ENCODE results near the gene CKAP4.
"Not testable (repeated sequence)": the region's sequence is repeated elsewhere in the genome, so short reads cannot be mapped to it uniquely, and the experiment has no call there.

Gene CKAP4

GRCh38 chr12:106247674-106248311 is at the start of gene CKAP4:
CKAP4 (minus strand) TSS chr12:106248020; CDS start chr12:106247851, 169 bp downstream.
- peak; percentile 70 for DNase-seq (ENCODE audit: low spot score)

DNA sequence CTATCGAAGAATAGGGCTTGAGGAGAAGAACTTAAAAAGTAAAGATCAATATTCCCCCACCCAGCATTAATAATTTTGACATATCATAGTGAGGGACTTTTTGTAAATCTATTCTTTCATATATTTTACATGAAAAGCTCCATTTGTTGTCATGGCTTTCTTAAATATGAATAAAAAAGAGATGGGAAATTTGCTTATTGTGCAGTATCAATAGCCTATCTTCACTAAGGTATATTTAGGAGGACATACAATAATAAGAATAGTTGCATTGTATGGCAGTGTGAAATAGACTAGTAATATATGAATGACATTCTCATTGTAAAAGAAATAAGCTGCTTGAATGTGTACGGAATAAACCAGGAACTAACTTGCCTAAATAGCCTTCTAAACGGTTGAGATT is 49.3 kb upstream of the CKAP4 start:
- DNase-seq (ENCODE audit: low spot score) = no peak

DNA sequence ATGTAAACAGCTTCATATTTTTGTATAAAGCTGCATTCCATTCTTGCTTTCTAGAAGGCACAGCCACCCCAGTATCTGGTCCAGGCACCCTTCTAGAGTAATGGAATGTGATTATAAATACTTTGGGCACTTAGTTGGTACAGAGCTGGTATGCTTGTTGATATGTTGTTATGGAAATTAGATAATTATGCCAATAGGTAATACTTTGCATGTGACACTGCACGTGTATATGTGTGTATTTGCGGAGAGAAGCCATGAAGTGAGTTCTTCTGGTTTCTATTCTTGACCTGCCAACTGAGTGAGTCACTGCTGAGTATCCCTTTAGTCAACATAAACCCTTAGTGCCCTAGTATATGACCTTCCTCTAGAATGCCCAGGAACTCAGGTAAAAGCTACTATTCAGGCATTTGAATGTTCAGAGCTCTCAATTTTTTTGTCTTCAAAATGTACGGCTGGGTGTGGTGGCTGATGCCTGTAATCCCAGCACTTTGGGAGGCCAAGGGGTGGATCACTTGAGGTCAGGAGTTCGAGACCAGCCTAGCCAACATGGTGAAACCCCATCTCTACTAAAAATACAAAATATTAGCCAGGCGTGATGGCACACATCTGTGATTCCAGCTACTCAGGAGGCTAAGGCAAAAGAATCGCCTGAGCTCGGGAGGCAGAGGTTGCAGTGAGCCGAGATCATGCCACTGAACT is 48.5 kb upstream of the CKAP4 start:
- no peak for DNase-seq (ENCODE audit: low spot score)

DNA sequence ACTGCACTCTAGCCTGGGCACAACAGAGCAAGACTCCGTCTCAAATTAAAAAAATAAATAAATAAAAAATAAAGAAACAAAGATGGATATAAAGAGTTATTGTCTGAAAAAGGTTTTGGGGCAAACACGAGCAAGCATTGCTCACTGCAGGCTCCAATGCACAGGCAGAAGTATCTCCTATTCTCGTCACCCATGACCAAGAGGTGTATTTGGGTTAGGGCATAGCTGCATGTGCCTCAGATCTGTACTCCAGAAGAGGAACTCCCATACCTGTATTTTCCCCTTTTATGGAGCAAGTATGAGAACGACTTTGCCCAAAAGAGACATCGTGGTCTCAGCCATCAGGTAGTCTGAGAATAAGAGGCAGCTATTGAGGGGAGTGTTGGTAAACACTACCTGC is 44.5 kb upstream of the CKAP4 start:
- DNase-seq (ENCODE audit: low spot score) = no peak

- DNase-seq (ENCODE audit: low spot score) = no peak
Observed at GRCh38 chr12:106291342-106291741, 43.5 kb upstream of the CKAP4 start.

GRCh38 chr12:106290666-106291065 is 42.8 kb upstream of the CKAP4 start:
- DNase-seq (ENCODE audit: low spot score) = no peak

- DNase-seq (ENCODE audit: low spot score) = no peak
Observed at GRCh38 chr12:106289196-106289681, 41.4 kb upstream of the CKAP4 start.

GRCh38 chr12:106288494-106289195 is 40.8 kb upstream of the CKAP4 start:
- peak; percentile 57 for DNase-seq (ENCODE audit: low spot score)

GRCh38 chr12:106288101-106288493 is 40.3 kb upstream of the CKAP4 start:
- no peak for DNase-seq (ENCODE audit: low spot score)

GRCh38 chr12:106287364-106287763 is 39.5 kb upstream of the CKAP4 start:
- no peak for DNase-seq (ENCODE audit: low spot score)

DNA sequence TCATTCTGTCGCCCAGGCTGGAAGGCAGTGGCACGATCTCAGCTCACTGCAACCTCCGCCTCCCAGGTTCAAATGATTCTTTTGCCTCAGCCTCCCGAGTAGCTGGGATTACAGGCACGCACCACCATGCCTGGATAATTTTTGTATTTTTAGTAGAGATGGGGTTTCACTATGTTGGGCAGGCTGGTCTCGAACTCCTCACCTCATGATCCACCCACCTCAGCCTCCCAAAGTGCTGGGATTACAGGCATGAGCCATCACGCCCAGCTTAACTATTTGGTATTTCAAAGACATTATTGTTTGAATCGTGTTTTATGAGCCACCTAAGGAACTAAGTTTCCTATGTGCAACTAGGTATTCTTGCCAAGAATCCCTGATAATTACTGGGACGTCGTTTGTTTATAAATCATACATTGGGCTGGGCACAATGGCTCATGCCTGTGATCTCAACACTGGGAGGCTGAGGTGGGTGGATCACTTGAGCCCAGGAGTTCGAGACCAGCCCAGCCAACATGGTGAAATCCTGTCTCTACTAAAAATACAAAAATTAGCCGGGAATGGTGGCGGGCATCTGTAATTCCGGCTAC is 38.8 kb upstream of the CKAP4 start:
- not testable (repeated sequence) for DNase-seq (ENCODE audit: low spot score)

GRCh38 chr12:106285982-106286381 is 38.2 kb upstream of the CKAP4 start:
- no peak for DNase-seq (ENCODE audit: low spot score)

DNA sequence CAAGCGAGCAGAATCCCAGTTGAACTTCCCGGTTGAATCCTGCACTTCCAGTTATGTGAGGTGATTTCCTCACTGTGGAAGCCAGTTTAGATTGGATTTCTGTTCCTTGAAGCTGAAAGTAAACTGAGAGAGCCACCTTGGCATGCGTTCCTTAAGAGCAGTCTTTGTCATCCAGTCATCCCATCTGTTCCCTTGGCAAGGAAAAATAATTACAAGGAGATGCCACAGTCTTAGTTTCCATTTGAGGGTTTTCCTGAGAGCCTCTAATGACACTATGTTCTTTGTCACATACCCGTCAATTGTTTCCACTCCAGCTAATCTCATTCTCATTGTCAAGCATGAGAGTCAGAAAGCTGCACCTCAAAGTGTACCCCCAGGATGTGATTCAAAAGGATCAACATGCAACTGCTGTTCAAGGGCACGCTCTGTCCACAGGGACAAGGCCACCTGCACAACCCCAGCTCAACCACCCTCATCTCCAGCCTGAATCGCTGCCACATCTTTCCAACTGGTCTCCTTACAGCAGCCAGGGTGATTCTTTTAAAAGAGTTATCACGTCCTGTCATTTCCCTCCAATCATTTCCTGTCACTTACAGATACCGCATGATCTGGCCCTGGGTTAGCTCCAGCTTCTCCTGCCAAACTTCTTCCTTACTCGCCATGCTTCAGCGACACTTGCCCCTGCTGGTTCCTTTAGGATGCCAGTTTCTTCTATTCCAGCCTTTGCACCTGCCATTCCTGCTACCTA is 36.7 kb upstream of the CKAP4 start:
- peak; percentile 24 for DNase-seq (ENCODE audit: low spot score)

DNA sequence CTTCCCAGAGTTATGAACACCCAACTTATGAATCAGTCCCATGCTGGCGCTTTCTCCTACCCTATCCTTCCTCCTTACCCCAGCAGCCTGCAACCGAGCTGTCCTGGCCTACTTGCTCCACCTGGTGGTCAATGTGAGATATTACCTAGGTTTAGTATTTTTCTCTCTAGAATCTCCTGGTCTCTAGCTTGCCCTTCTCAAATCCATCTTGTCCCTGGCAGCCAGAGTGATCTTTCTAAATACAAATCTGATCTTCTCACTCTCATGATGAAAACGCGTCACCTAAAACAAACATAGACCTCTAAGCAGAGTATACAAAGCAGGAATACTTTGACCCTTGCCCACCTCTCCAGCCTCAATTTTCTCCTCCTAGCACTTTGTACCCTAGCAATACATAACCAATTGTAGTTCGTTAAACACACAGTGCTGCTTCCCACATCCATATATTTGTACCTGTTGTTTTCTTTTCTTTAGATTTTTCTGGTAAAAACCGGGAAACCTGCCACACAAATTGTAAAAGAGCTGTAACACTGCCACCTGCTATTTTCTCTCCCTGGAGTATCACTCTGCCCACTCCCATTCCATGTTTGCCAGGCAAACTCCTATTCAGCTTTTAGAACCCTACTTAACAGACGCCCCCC is 34.8 kb upstream of the CKAP4 start:
- peak; percentile 34 for DNase-seq (ENCODE audit: low spot score)

DNA sequence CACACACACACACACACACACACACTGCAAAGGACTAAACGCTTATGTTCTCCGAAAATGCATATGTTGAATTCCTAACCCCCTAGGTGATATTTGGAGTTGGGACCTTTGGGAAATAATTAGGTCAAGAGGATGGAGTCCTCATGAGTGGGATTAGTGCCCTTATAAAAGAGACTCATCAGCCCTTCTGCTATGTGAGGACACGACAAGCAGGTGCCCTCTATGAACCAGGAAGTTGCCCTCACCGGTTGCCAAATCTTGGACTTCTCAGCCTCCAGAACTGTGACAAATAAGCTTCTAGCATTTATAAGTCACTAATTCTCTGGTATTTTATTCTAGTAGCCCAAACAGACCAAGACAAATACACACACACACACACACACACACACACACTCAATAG is 34.0 kb upstream of the CKAP4 start:
- DNase-seq (ENCODE audit: low spot score) = no peak

DNA sequence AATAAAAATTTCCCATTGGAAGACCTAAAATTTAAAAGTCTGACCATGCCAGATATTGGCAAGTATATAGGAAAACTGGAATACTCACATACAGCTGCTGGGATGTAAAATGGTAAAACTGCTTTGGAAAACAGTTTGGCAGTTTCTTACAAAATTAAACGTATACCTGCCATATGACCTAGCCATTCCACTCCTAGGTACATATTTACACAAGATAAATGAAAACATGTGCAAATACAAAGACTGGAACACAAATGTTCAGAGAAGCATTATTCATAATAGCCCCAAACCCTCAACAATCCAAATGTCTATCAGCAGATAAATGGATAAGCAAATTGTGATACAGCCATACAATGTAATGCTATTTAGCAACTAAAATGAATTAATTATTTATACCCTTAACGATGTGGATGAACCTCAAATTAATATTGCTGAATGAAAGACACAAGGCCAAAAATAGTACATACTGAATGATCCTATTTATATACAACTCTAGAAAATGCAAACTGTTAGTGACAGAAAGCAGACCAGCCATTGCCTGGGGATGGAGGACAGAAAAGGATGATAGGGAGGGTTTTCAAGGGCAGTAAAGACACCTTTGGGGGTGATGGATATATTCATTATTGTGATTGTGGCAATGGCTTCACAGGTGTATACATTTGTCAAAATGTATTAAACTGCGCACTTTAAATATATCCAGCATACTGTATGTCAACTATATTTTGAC is 33.4 kb upstream of the CKAP4 start:
- no peak for DNase-seq (ENCODE audit: low spot score)

DNA sequence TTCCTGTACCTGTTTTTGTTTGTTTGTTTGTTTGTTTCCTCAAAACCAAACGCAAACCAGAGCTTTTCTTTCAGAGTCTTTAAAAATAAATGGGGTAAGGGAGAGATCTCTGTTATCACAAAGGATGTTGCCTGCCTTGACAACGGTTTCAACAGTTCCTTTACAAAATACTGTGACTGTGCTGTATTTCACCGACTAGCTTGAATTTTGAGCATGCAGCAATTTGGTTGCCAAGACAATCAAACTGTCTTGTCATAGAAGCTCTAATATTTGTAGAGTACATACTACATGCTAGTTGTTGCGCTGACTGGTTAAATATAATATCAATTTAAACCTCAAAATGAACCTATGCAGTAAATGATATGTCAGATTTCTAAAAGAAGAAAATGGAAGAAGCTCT is 32.3 kb upstream of the CKAP4 start:
- peak; percentile 30 for DNase-seq (ENCODE audit: low spot score)

GRCh38 chr12:106276032-106276740 is 28.4 kb upstream of the CKAP4 start:
- no peak for DNase-seq (ENCODE audit: low spot score)

DNA sequence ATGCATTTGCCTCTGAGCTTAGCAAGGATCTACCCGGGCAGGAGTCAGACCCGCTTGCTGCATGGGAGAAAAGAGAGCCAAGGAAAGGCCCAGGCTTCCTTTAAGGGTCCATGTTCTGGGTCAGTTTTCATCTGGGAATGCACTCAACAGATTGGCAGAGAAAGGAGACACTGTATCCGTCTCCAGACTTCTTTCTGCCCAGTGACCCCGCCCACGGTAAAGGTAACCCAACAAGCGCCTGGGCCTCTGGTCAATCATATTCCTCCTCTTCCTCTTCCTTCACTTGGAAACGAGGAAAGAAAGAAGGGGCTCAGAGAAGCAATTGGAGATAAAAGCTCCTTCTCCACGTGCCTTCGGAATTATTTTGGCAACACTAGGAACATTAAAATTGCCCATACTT is 27.6 kb upstream of the CKAP4 start:
- no peak for DNase-seq (ENCODE audit: low spot score)

- no peak for DNase-seq (ENCODE audit: low spot score)
Observed at GRCh38 chr12:106274575-106275121, 26.8 kb upstream of the CKAP4 start.
